Body of pancreas (tissue), 4 donors: ENCODE measurements around the gene C10orf53. TPM values are rescaled to one million over a fixed set of nuclear protein-coding genes. Genes with fewer than 3 reads are reported as not detected.

Experiments
- ATAC-seq: fragments of 150-250 bp; one replicate; pipeline ENCODE4 v1.9.1; 2016
- DNase-seq, 4 donors: peaks; one replicate each; pipeline ENCODE4 v3.0.0-alpha.2; 2019
- H3K27ac ChIP-seq, 4 donors: fragments of 200-600 bp; sonication (generic); 1 replicate in 3 of 4; 2 replicates in 1 of 4; pipeline versions ENCODE4 v1.5.1 to v1.6.1; 2016 to 2019; ENCODE audit warnings: mild to moderate bottlenecking in 1 of 4, mixed read lengths in 1 of 4, moderate library complexity in 1 of 4
- H3K27me3 ChIP-seq, 2 donors: fragments of 200-600 bp; sonication (generic); one replicate each; pipeline ENCODE4 v1.6.0; 2016; ENCODE audit warnings: mild to moderate bottlenecking in 1 of 2
- H3K36me3 ChIP-seq, 2 donors: fragments of 200-600 bp; sonication (generic); replicated peaks in 1 of 2; 2 replicates each; pipeline ENCODE4 v1.5.1; 2016; ENCODE audit warnings: low read depth in 2 of 2; ENCODE audit not compliant: insufficient read depth in 1 of 2
- H3K4me1 ChIP-seq: fragments of 200-600 bp; sonication (generic); one replicate; pipeline ENCODE4 v1.6.0; 2016
- H3K4me3 ChIP-seq, 2 donors: fragments of 200-600 bp; sonication (generic); 1 replicate in 1 of 2; 2 replicates in 1 of 2; pipeline ENCODE4 v1.5.1; 2016 to 2019
- H3K9me3 ChIP-seq, 3 donors: fragments of 200-600 bp; sonication (generic); 1 replicate in 2 of 3; 2 replicates in 1 of 3; pipeline ENCODE4 v1.5.1; 2016
- POLR2A ChIP-seq, 3 donors: fragments of 450-650 bp; IDR thresholded peaks; one replicate each; pipeline ENCODE4 v1.6.1; 2016; ENCODE audit warnings: antibody characterized with exemption in 3 of 3, mild to moderate bottlenecking in 2 of 3
- WGBS, 2 donors: methylation state at CpG; one replicate each; pipeline ENCODE4 v1.1.5; 2017; 5-methylcytosine and 5-hydroxymethylcytosine counted together
- intact Hi-C: fragments of 100-400 bp; cut with DNase I; formaldehyde crosslinking; loops from one replicate; pipeline ENCODE4 v1.15.1; 2023
- total RNA-seq, 2 donors: library from RNA; depleted of rRNA; stranded (reverse); fragments of >200 nt; gene quantifications; one replicate each; pipeline ENCODE4 v1.1.0, GENCODE V29; 2016
- TF ChIP-seq, protein P1 (sequence below), 7 experiments: fragments of 450-650 bp in 4 of 7; fragments of 200-600 bp in 3 of 7; sonication (generic) in 3 of 7; IDR thresholded peaks; one replicate each; pipeline ENCODE4 v1.5.1; 2016 to 2019; ENCODE audit warnings: antibody characterized with exemption in 7 of 7

The C10orf53 gene
- total RNA-seq, 2 donors from 2014 or later = not detected

DNA sequence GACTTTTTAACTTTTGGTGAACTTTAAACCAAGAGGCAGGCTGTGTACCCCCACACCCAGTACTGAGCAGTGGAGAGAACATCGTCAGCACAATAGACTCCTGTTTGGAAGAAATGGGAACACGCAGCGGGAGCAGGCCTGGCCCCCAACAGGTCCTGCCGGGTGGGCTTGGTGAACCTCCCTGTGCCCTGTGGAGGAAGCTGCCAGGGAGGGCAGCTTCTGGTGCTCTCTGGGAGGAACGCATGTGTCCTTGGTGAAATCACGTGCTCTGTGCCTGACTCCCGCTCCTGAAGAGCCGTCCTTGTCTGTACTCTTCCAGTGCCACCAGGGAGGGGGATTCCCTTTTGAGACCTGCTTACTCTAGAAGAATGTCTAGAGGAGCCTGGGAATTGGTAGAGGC, 34.0 kb upstream of the C10orf53 start:
- Histone ChIP-seq H3K9me3 (no peaks in the 10 kb centered on the region), H3K4me3 (no peak overlapping the region), H3K36me3 (no peaks in the 10 kb centered on the region), H3K4me1 (no peaks in the 10 kb centered on the region), H3K27ac (no peak overlapping the region), H3K27me3 (no peaks in the 10 kb centered on the region)
- WGBS, 2 donors = 48% methylated on average over 7 to 8 of the region's 8 CpGs
- intact Hi-C loops = no loop called here
- DNase-seq = no peak
- ATAC-seq = no peak
- TF ChIP-seq, protein P1, sequence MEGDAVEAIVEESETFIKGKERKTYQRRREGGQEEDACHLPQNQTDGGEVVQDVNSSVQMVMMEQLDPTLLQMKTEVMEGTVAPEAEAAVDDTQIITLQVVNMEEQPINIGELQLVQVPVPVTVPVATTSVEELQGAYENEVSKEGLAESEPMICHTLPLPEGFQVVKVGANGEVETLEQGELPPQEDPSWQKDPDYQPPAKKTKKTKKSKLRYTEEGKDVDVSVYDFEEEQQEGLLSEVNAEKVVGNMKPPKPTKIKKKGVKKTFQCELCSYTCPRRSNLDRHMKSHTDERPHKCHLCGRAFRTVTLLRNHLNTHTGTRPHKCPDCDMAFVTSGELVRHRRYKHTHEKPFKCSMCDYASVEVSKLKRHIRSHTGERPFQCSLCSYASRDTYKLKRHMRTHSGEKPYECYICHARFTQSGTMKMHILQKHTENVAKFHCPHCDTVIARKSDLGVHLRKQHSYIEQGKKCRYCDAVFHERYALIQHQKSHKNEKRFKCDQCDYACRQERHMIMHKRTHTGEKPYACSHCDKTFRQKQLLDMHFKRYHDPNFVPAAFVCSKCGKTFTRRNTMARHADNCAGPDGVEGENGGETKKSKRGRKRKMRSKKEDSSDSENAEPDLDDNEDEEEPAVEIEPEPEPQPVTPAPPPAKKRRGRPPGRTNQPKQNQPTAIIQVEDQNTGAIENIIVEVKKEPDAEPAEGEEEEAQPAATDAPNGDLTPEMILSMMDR (IDR thresholded peaks at IDR 0.05) = no peak
- no peak for TF ChIP-seq POLR2A (IDR thresholded peaks at IDR 0.05)

DNA sequence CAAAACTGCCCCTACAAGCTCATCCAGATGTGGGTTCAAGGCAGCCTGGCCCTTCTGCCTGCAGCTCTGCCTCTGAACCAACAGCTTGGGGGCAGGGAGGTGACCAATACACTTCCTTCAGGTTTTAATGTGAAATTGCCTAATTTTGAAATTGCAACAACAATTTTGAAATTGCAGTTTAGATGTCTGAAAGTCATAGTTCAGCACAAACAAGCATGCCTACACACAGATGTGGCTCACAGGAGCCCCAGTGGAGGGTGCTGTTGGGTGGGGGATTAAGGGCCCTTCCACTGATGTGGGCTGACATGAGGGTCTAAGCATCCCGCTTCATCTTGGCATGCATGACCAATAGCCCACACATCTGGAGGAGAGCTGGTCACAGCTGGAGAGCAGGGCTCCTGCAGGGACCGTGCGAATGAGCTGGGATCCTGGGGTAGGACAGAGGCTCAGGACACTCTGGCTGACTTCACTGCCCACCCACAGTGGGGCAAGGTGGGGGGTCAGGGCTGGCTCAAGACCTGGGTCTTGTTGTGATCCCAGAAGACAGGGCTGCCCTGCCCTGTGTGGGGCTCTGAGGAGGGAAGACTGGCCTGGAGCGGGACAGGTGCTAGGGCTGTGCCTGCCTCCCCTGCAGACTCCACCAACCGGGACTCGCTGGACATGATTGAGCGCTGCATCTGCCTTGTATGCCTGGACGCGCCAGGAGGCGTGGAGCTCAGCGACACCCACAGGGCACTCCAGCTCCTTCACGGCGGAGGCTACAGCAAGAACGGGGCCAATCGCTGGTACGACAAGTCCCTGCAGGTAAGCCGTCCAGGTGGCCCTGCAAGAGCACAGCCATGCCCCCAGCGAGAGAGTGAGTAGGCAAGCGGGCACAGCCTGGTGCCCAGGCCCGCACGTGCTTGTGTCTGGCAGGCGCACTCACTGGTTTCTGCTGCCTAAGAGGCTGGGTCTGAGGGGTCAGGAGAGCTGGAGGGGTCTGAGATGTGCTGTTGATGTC, 33.3 kb upstream of the C10orf53 start:
- H3K9me3 ChIP-seq = no peaks in the 10 kb centered on the region
- no peak for DNase-seq
- H3K27me3 ChIP-seq = no peaks in the 10 kb centered on the region
- 46 to 72% methylated on average over 3 to 21 of the region's 22 CpGs for WGBS, 2 donors
- no peaks in the 10 kb centered on the region for H3K36me3 ChIP-seq
- intact Hi-C loops = no loop called here
- H3K4me1 ChIP-seq = no peaks in the 10 kb centered on the region
- no peak overlapping the region for H3K4me3 ChIP-seq
- ATAC-seq = no peak
- H3K27ac ChIP-seq = no peak overlapping the region
- TF ChIP-seq, protein P1 (IDR thresholded peaks at IDR 0.05) = no peak
- no peak for TF ChIP-seq POLR2A (IDR thresholded peaks at IDR 0.05)

DNA sequence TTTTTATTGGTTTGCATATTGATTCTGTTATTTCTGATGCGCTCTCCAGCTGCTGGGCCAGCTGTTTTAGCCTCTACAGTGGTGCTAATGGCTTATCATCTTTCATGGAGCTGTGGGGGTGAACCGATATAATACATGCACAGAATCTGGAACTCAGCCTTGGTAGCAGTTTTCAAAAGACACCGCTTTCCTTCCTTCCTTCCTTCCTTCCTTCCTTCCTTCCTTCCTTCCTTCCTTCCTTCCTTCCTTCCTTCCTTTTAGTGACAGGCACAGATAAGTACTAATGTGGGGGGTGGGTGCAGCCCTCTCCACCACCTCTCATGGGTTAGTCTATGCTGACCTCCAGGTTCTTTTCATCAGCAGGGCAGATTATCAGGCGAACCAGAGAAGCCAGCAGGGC, 31.9 kb upstream of the C10orf53 start:
- Histone ChIP-seq H3K27me3 (no peaks in the 10 kb centered on the region), H3K4me3 (no peak overlapping the region), H3K4me1 (no peaks in the 10 kb centered on the region), H3K9me3 (no peaks in the 10 kb centered on the region), H3K36me3 (no peaks in the 10 kb centered on the region), H3K27ac (no peak overlapping the region)
- intact Hi-C loops = no loop called here
- ATAC-seq (no peak), DNase-seq (no peak)
- WGBS, 2 donors = 61 to 71% methylated on average over 4 of the region's 4 CpGs
- TF ChIP-seq, protein P1 (IDR thresholded peaks at IDR 0.05) = no peak
- TF ChIP-seq POLR2A (IDR thresholded peaks at IDR 0.05) = no peak

DNA sequence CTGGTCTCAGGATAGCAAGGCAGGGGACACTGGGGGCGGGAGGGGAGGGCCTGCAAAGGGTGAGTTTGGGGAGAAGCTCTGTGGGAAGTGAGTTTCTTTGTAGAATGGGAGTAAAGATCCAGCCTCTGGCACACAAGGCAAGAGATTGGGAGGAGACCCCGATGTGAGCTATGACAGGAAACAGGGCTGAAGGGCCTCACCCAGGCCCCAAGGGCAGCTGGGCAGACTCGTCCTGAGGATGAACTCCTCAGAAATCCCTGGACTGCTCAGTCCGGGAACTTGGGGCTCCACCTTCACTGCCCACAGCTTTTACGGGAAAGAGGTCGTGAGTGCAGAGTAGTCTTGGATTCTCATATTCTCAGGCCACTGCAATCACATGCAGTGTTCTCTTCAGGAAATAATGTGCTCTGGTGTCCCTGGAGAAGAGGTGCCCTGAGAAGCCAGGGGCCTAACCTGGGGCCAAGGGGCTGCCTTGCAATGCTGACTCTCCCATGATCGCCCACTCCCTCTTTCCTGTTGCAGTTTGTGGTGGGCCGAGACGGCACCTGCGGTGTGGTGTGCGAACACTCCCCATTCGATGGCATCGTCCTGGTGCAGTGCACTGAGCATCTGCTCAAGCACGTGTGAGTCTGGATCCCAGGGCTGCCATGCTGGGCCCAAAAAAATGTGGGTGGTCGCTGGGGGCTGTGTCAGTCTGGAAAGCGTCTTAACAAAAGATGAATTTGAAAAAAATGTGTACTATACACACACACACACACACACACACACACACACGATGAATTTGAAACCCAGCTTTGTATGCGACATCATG, 31.3 kb upstream of the C10orf53 start:
- ATAC-seq (no peak), DNase-seq (no peak)
- no peak overlapping the region for H3K4me3 ChIP-seq
- no peak overlapping the region for H3K27ac ChIP-seq
- no peaks in the 10 kb centered on the region for H3K9me3 ChIP-seq
- intact Hi-C loops = no loop called here
- TF ChIP-seq POLR2A (IDR thresholded peaks at IDR 0.05) = no peak
- TF ChIP-seq, protein P1 (IDR thresholded peaks at IDR 0.05) = no peak
- no peaks in the 10 kb centered on the region for H3K4me1 ChIP-seq
- 65 to 70% methylated on average over 15 to 18 of the region's 18 CpGs for WGBS, 2 donors
- no peaks in the 10 kb centered on the region for H3K36me3 ChIP-seq
- no peaks in the 10 kb centered on the region for H3K27me3 ChIP-seq
